Transverse colon (tissue), 3 donors: ENCODE data around the gene TULP4.

ENCODE experiments used
- EP300 ChIP-seq: sonication (generic); formaldehyde crosslinking; IDR thresholded peaks from one replicate; pipeline ENCODE4 v1.6.1; 2017; ENCODE audit warnings: antibody characterized with exemption, low read depth
- TF ChIP-seq, protein P1 (sequence below), 5 experiments: fragments of 200-600 bp in 3 of 5; fragments of 450-650 bp in 2 of 5; sonication (generic) in 3 of 5; IDR thresholded peaks; 1 replicate in 2 of 5; 2 replicates in 3 of 5; pipeline ENCODE4 v1.5.1; 2016 to 2017; ENCODE audit warnings: antibody characterized with exemption in 5 of 5, inconsistent platforms in 3 of 5, mild to moderate bottlenecking in 2 of 5, moderate library complexity in 1 of 5

DNA sequence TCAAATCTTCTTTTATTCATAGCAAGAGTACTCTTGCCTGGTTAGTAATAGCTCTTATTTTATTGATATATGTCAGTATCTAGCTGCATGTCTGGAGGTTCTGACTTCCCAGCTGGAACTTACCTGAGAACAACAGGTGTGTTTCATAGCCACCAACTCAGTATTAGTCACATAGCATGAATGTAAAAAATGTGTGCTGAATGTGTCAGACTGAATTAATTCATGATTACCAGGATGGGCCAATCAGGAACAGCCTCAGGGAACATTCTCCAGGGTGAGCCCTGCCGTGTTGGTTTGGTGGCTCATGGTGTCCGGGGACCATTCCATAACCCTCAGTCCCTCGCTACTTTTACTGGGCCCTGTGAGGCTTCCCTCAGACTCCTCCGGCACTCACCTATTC is 99.7 kb downstream of the TULP4 start:
- TF ChIP-seq, protein P1, sequence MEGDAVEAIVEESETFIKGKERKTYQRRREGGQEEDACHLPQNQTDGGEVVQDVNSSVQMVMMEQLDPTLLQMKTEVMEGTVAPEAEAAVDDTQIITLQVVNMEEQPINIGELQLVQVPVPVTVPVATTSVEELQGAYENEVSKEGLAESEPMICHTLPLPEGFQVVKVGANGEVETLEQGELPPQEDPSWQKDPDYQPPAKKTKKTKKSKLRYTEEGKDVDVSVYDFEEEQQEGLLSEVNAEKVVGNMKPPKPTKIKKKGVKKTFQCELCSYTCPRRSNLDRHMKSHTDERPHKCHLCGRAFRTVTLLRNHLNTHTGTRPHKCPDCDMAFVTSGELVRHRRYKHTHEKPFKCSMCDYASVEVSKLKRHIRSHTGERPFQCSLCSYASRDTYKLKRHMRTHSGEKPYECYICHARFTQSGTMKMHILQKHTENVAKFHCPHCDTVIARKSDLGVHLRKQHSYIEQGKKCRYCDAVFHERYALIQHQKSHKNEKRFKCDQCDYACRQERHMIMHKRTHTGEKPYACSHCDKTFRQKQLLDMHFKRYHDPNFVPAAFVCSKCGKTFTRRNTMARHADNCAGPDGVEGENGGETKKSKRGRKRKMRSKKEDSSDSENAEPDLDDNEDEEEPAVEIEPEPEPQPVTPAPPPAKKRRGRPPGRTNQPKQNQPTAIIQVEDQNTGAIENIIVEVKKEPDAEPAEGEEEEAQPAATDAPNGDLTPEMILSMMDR (IDR thresholded peaks at IDR 0.05) = no peak
- TF ChIP-seq EP300 = no peak
